Esophagus squamous epithelium (tissue), 5 donors: Measurements from ENCODE around the gene MTOR. TPM values are rescaled to one million over a fixed set of nuclear protein-coding genes. Genes with fewer than 3 reads are reported as not detected.

Experiments
- DNase-seq: peaks from one replicate; lab custom pipeline; 2025; lab: John Stamatoyannopoulos, UW
- H3K27ac ChIP-seq, 4 donors: fragments of 200-600 bp; sonication (generic); one replicate each; pipeline ENCODE4 v1.5.1; 2016 to 2019; ENCODE audit warnings: mild to moderate bottlenecking in 1 of 4
- H3K27me3 ChIP-seq, 4 donors: fragments of 200-600 bp; sonication (generic); 1 replicate in 3 of 4; 2 replicates in 1 of 4; pipeline versions ENCODE4 v1.5.1 to v1.6.0; 2017 to 2021; ENCODE audit warnings: antibody characterized with exemption in 1 of 4
- H3K36me3 ChIP-seq, 3 donors: fragments of 200-600 bp; sonication (generic); one replicate each; pipeline ENCODE4 v1.5.1; 2016 to 2019
- H3K4me1 ChIP-seq, 3 donors: fragments of 200-600 bp; sonication (generic); one replicate each; pipeline ENCODE4 v1.5.1; 2017 to 2019
- H3K4me3 ChIP-seq, 4 donors: fragments of 200-600 bp; sonication (generic); 1 replicate in 3 of 4; 2 replicates in 1 of 4; pipeline ENCODE4 v1.5.1; 2016 to 2019; ENCODE audit warnings: mild to moderate bottlenecking in 2 of 4, moderate library complexity in 1 of 4
- H3K9me3 ChIP-seq, 3 donors: fragments of 200-600 bp; sonication (generic); one replicate each; pipeline ENCODE4 v1.5.1; 2016 to 2019
- CTCF ChIP-seq, 6 experiments: fragments of 450-650 bp in 4 of 6; fragments of 200-600 bp in 2 of 6; sonication (generic) in 2 of 6; IDR thresholded peaks; one replicate each; pipeline ENCODE4 v1.5.1; 2016 to 2019; ENCODE audit warnings: antibody characterized with exemption in 6 of 6, mild to moderate bottlenecking in 4 of 6, moderate library complexity in 4 of 6
- POLR2A ChIP-seq, 4 donors: fragments of 450-650 bp; IDR thresholded peaks; one replicate each; pipeline ENCODE4 v1.6.1; 2017; ENCODE audit warnings: antibody characterized with exemption in 4 of 4, mild to moderate bottlenecking in 4 of 4, moderate library complexity in 3 of 4
- WGBS, 2 donors: methylation state at CpG; one replicate each; pipeline ENCODE4 v1.1.5; 2018; 5-methylcytosine and 5-hydroxymethylcytosine counted together
- intact Hi-C: fragments of 100-400 bp; cut with DNase I; formaldehyde crosslinking; loops from one replicate; pipeline ENCODE4 v1.15.0; 2022
- total RNA-seq, 4 donors: library from RNA; depleted of rRNA; stranded (reverse); fragments of >200 nt; gene quantifications; one replicate each; pipeline ENCODE4 v1.1.0, GENCODE V29; 2016
- donor health status: DM: yes; HTN: yes; CAD: no.

MTOR gene
- total RNA-seq, 4 donors from 2014 or later: 25.4 to 34.2 (median 30.1) TPM

- TF ChIP-seq POLR2A (IDR thresholded peaks at IDR 0.05) (no peak), CTCF (IDR thresholded peaks at IDR 0.05) (no peak)
- H3K9me3 ChIP-seq: no peaks in the 10 kb centered on the region
- peaks cover 0 to 22% (median 0%) of the 10 kb centered on the region in 3 donors for H3K4me1 ChIP-seq
- no peaks in the 10 kb centered on the region for H3K27me3 ChIP-seq
- H3K27ac ChIP-seq: no peak overlapping the region
- intact Hi-C loops: no loop called here
- no peak for DNase-seq
- H3K36me3 ChIP-seq: peaks cover 17 to 95% (median 49%) of the 10 kb centered on the region in 3 donors
- no peak overlapping the region for H3K4me3 ChIP-seq
- 91% methylated on average over 13 to 15 of the region's 15 CpGs for WGBS, 2 donors
These were observed 132.5 kb downstream of the MTOR start for GRCh38 chr1:11129649-11130390.

- Histone ChIP-seq H3K9me3 (no peaks in the 10 kb centered on the region), H3K4me3 (no peak overlapping the region), H3K4me1 (no peaks in the 10 kb centered on the region), H3K36me3 (peaks cover 27 to 100% (median 65%) of the 10 kb centered on the region in 3 donors), H3K27me3 (no peaks in the 10 kb centered on the region), H3K27ac (peak overlapping the region in 1 of 4 donors; percentile 36)
- intact Hi-C loops: no loop called here
- WGBS, 2 donors: 69 to 77% methylated on average over 5 of the region's 5 CpGs
- no peak for DNase-seq
- TF ChIP-seq CTCF (IDR thresholded peaks at IDR 0.05) (no peak), POLR2A (IDR thresholded peaks at IDR 0.05) (no peak)
These were observed 135.8 kb downstream of the MTOR start for GRCh38 chr1:11126569-11126968.

- no peaks in the 10 kb centered on the region for H3K9me3 ChIP-seq
- H3K4me1 ChIP-seq: no peaks in the 10 kb centered on the region
- H3K27me3 ChIP-seq: no peaks in the 10 kb centered on the region
- TF ChIP-seq CTCF (IDR thresholded peaks at IDR 0.05): no peak
- TF ChIP-seq POLR2A (IDR thresholded peaks at IDR 0.05): no peak
- peak overlapping the region in 1 of 4 donors; percentile 36 for H3K27ac ChIP-seq
- intact Hi-C loops: no loop called here
- H3K36me3 ChIP-seq: peaks cover 27 to 100% (median 60%) of the 10 kb centered on the region in 3 donors
- no peak overlapping the region for H3K4me3 ChIP-seq
- WGBS, 2 donors: 83 to 91% methylated on average over 5 of the region's 5 CpGs
- no peak for DNase-seq
These were observed 136.4 kb downstream of the MTOR start for GRCh38 chr1:11125931-11126330.

- intact Hi-C loops: no loop called here
- peaks cover 21 to 100% (median 51%) of the 10 kb centered on the region in 3 donors for H3K36me3 ChIP-seq
- WGBS, 2 donors: 91 to 92% methylated on average over 3 of the region's 3 CpGs
- DNase-seq: no peak
- no peaks in the 10 kb centered on the region for H3K4me1 ChIP-seq
- TF ChIP-seq POLR2A (IDR thresholded peaks at IDR 0.05) (no peak), CTCF (IDR thresholded peaks at IDR 0.05) (no peak)
- no peaks in the 10 kb centered on the region for H3K9me3 ChIP-seq
- H3K4me3 ChIP-seq: no peak overlapping the region
- no peak overlapping the region for H3K27ac ChIP-seq
- no peaks in the 10 kb centered on the region for H3K27me3 ChIP-seq
These were observed 137.4 kb downstream of the MTOR start for GRCh38 chr1:11124965-11125364.

GRCh38 chr1:11116318-11116717 lies 146.0 kb downstream of the MTOR start:
- 91 to 96% methylated on average over 2 of the region's 2 CpGs for WGBS, 2 donors

More at GRCh38 chr1:11116318-11116717, 146.0 kb downstream of the MTOR start:
- Histone ChIP-seq H3K4me3 (no peak overlapping the region), H3K9me3 (no peaks in the 10 kb centered on the region), H3K4me1 (no peaks in the 10 kb centered on the region), H3K27me3 (no peaks in the 10 kb centered on the region), H3K27ac (no peak overlapping the region), H3K36me3 (peaks cover 12 to 96% (median 45%) of the 10 kb centered on the region in 3 donors)
- no peak for TF ChIP-seq POLR2A (IDR thresholded peaks at IDR 0.05)
- TF ChIP-seq CTCF (IDR thresholded peaks at IDR 0.05): no peak
- intact Hi-C loops: no loop called here
- no peak for DNase-seq
